GM19395 (cell line): ENCODE results near the gene HDAC4.

Experiments
- ATAC-seq: cut with Tn5 transposase; IDR thresholded peaks from one replicate; pipeline ENCODE4 v1.9.1; 2021; ENCODE audit warnings: mild to moderate bottlenecking, moderate library complexity; ENCODE audit not compliant: unreplicated experiment

Gene HDAC4

DNA sequence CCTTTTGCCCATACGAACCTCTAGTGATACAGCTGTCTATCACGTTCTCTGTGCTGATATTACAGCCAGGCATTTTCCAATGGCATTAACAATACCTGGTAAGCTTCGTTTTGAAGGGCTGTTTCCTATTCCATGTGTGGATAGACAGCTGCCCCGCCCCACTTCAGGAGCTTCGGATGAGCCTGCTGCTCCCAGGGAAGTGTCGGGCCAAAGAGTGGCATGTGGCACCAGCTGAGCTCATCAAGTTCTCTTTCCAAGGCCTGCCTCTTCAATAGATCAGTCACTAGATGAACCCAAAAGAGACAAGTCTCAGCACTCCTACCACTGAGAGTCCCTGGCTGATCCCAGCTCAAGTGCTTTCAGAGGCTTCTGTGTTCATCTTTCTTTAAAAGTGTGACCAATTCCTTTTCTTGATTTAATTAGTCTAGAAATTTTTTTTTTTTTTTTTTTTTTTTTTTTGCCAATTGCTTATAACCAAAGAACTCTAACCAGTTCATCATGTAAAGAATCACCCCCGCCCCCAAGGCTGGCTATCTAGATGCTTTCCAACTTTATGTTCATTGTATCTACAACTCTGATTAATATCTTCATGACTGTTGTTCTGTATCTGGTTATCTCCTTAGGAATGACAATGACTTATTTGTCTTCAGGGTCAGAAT, 46.6 kb downstream of the HDAC4 start:
- ATAC-seq, result no peak

DNA sequence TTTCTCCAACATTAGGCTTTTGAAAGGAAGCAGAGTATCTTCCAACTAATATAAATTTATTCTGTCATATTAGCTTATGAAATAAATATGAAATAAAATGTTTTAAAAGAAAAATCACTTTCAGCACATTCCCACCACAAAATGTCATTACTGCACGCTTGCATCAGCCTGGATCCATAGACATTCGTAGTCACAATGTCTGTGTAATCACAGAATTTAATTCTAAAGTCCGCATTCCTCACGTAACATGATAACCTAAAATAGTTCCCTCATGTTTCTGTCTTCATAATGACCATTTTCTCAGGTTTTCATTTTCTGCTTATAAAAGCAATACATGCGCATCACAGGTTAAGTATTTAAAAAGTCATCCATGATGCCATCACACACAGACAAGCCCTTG, 47.1 kb downstream of the HDAC4 start:
- no peak for ATAC-seq

DNA sequence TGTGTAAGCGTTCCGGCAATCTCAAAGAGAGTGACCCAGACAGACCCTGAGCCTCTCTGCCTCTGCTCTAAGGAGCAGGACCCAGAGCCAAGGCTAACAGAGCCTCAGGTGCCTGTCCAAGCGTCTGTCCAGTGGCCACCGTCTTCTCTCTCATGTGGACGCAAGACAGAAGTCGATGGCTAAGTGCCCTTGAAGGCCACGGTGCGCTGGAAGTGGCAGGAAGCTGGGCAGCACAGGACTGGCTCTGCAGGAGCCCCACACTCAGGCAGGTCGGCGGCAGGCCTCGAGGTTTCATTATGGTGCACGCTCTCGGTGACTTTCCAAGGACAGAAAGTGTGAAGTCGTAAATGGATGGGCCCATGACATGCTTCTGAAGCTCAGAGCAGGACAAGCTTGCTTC, 49.1 kb downstream of the HDAC4 start:
- ATAC-seq, result no peak

DNA sequence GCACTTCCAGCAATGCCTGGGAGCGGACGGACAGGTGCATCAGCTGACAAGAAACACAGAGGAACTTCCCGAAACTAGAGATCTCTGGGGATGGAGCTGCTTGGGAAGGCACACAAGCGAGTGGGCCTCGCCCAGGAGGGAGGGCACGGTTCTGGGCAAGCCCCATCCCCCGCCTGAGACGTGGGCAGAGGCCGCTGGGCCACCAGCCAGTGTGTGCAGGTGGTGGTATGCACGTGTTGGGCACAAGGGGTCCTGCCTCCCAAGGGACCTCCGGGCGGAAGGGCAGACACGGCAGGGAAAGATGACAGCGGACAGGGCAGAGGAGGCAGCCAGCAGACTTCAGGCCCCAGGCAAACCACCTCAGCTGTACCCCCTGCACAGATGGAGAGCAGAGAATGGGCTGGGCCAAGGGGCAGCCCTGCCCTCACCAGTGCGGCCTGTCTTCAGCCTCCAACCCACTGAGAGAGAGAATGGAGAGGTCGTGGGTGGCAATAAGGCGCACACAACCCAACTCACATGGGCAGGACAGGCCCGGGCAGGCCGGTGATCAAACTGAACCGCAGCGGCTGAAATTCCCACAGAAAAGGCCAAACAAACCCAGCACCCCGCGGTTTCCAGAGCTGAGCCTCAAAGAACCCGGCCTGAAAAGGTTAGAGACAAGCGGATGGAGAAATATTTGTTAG, 51.2 kb downstream of the HDAC4 start:
- ATAC-seq, result no peak

DNA sequence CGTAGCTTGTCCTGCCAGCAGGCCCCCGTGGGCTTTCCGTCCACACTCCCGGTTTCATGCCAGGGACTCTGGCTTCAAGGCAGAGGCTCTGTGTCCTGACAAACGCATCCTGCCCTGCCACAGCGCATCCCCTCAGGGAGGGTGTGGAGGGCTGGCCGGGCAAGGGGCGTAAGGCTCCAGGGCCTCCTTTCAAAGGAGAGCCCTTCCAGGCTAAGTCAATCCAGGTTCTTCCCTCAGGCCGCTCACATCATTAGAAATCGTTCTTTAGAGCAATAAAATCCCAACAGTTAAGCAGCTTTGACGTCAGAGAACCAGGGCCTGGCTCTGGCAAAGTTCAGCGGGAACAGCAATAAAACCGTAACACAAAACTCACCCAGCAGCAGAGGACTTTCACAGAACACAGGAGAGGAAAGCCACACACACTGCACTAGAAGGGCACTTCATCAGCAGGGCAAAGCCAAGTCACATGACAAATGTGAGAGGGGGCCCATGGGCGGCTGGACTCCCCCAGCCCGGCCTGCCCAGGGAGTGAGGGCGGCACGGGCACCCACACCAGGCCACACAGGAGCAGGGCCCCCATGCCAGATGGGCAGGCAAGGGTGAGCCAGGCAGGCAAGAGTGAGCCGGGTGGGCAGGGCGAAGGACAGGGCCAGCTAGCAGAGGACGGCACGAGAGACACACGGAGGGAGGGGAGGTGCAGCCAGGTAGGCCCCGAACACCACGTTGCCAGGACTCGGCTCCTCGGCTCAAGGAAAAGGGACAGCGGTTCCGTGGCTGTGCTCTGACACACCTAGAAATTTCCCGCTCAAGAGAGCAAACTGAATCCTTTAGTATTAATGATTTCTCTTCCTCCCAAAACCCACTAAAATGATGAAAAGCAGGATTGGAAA, 52.0 kb downstream of the HDAC4 start:
- ATAC-seq, result no peak

DNA sequence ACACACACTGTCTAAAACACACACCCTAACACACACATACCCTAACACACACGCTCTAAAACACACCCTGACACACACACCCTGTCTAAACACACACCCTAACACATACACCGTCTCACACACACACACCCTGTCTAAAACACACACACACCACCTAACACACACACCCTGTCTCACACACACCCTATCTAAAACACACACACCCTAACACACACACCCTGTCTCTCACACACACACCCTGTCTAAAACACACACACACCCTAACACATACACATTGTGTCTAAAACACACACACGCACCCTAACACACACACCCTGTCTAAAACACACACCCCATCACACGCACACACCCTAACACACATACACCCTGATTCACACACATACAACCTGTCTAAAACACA, 54.1 kb downstream of the HDAC4 start:
- ATAC-seq, result no peak

DNA sequence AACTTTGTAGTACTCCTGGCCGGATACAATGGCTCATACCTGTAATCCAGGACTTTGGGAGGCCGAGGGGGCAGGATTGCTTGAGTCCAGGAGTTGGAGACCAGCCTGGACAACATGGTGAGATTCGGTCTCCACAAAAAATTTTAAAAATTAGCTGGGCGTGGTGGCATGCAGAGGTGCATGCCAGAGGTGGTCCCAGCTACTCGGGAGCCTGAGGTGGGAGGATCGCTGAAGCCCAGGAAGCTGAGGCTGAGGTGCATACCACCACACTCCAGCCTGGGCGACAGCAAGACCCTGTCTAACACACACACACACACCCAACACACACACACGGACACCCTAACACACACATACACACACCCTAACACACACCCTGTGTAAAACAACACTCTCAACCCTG, 55.6 kb downstream of the HDAC4 start:
- ATAC-seq, result no peak

DNA sequence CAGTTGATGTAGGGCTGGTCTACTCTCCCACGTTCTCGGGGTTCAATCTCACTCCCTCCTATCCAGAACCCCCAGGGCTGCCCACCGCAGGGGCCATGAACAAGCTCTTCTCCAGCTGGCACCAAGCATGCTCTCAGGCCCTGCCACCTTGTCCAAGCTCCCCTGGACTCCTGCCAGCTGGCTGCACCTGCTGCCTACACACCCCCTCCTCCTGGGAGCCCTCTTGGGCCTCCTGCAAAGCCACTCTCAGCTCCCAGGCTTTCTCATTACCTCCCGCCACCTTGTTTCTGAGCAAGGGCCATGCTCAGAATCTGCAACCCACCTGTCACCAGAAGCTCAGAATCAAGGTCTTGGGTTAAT, 56.0 kb downstream of the HDAC4 start:
- no peak for ATAC-seq

DNA sequence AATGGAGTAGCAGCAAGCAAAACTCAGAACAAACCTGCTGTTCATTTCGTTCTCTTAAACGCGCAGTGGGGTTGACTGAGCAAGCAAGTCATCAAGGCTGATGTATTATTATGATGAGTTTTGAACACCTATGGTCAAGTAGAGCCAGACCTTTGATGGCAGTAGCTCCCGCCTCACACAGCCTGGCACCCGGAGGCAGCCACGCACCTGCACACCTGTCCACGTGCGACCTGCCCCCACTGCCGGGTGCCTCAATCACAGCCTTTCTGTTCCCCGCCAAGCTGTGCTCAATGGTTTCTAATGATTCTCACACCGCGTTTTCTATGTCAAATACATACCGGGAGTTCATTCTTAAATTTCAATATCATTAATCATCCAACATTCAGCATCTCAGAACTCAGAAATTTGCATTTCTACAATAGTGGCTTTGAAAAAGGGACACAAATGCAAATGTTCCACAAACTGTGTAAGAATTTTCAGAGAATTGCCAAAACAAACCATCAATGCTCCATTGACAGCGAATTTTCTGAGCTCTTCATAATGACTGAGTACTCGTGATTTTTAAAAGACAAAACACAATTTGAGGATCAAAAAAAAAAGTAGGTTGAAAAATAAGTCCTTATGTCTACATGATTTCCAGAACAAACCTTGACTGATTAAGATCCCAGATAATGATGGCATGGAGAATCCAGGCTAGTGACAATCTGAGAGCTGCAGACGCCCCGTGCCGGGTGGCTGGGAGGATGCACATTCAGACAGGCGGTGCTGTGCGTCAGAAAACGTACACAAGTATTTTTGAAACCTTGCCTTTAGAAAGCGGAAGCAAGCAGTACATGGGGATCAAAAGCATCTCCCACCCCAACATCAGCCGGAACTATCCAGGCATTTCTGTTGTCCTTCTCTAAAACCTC, 56.6 kb downstream of the HDAC4 start:
- ATAC-seq, result no peak

DNA sequence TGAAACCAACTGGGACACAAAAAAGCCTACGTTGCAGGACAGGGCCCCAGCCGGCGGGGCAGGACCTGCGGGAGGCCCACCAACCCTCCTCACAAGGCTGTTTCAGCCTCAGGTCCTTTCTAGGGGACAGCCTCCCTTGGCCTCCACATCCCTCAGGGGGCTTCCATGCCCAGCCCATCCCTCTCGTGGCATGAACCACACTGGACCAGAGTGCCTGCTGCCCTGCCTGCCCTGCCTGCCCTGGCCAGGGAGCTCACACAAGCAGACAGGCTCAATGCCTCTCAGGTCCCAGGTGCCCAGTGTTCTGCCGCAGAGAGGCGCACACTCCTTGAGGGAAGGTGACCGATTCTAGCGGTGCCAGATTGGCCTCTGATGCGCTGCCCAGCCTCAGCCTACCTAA, 57.4 kb downstream of the HDAC4 start:
- ATAC-seq, result no peak

DNA sequence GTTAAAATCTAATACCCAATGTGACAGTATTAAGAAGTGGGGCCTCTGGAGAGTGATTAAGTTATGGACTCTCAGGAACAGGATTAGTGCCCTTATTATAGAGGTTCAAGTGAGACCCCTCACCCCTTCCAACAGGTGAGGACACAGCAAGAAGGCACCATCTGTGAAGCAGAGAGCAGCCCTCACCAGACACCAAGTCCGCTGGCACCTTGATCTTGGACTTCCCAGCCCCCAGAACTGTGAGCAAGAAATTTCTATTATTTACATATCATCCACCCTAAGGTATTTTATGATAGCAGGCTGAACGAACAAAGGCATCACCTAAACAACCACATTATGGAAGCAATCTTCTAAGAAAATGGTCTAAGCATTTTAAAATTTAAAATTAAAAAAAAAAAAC, 59.0 kb downstream of the HDAC4 start:
- no peak for ATAC-seq

DNA sequence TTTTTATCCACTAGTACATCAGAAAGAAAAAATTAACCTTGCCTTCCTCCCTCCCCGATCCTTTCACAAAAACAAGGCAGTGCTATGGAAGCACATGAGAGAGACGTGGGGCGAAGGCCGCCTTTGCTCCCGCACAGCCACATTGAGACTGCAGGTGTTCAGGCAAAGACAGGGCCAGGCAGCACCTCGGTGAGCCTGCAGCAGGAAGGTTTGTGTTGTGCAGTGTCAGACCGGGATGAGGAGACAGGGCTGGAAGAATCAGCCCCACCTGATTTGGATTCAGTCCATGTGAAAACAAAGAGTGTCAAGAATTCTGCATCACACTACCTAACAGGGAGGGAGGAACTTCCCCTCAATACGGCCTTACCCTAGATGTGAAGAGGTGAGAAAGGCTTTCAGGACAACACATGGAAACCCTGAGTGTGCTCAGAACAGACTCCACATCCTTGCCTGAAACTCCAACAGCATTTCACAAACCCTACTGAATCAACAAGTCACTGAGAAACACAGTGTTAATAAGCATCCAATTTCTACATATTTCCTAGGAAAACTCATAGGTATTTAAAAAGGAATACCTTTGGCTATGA, 59.6 kb downstream of the HDAC4 start:
- no peak for ATAC-seq

DNA sequence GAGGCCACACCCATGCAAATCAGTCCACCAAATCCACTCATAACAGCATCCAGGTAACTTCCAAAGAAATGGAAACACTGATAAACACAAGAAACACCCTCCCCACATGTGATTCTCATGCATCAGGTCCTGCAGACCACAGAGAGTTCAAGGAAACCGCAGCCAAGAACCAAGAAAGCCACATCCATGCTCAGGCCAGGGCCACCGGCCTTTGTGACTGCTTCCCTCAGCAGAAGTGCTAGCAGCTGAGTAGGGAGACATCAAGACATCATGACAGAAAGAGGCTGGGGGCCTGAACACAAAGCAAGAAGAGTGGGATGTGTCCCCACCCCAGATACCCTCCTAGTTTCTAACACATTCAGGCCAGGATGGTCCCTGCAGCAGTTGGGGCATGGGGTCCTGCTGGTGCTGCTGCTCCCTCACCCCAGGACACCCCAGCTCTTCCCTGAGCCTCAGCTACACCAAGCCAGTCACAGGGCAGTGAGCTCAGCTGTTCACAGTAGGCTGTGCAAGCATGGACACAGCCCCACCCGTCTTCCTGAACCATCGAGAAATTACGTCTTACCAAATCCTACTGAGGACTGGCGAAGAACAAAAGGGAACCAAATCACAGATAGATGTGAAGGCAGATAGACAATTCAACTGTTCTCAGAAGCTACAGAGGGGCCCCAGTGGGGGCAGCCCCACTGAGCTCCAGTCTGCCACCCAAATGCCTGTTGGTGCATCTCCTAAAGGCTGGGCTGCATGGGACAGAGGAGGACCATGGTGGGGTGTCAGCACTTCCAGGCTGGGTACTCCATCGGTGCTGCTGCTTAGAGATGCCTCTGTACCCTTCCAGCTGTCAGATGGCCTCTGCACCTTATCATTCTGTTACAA, 60.9 kb downstream of the HDAC4 start:
- ATAC-seq, result peak; percentile 75

DNA sequence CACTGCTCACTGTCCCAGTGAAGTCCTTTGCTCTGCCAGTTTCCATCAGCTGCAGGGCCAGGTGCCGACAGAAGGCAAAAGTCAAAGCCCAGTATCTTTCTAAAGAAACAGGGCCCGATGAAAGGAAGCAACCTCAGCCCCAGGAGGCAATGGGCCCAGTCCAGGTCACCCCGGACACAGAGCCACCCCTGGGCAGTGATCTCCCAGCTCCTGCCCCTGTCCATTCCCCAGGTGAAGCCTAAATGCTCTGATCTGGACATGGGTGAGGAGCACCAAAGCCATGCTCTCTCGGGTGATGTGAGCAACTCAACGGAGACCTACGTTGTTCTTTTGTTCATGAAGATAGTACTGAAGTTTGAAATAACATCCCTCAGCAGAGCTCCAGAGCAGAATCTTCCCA, 61.6 kb downstream of the HDAC4 start:
- no peak for ATAC-seq

DNA sequence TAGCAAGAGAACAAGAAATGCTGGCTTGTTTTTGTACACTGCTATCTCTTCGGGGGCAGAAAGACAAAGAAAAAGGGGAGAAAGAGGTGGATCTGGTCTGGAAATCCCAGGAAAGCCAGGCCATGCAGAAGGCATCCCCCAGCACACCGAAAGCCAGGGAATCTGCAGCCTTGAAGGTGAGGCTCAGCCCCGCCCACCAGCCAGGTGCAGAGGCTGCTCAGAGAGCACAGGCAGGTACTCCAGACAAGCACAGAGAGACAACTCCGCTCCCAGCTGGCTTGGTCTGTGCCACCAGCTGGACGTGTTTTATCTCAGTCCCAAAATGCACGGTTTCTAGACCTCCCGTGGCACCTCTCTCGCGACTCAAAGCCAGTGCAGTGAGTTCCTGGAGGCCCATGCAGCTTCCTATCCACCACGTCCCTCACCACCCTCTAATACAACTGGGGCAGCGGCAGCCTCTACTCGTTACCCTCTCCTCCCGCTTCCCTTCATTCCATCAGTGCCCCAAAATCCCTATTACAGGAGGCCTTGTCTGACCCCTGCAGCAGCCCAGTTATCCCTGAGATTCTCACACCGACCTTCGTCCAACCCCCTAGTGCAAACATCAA, 62.8 kb downstream of the HDAC4 start:
- no peak for ATAC-seq

DNA sequence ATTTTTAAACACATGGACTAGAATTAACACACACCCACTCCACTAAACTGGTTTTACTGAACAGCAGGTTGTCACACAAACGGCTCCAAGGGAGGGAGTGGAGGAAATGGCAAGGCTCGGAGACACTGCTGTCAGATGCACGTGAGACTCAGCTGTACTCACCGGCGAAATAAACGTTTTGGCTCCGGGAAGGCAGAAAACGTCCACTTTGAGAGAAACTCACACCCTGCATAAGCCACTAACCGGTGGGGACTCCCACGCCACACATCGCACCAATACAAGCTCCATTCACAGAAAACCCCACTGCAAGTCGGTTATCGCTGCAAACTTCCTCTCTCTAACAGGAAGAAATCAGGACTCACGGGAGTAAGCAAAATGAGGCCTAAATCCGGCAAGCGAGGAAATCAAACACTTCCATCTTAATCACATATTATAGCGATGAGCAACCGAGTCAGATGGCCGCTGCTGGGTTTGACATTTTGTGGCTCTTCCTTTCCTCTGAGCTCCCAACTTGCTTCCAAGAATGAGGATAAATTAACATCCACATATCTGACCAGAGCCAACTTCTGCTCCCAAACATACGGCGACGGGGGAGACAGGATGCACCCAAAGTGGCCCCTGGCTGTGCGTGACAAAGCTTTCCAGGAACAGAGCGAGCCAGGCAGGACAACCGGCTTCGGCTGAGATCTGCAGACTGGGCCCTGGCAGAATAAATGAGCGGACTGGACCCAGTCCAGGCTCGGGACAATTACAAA, 63.5 kb downstream of the HDAC4 start:
- ATAC-seq, result no peak

DNA sequence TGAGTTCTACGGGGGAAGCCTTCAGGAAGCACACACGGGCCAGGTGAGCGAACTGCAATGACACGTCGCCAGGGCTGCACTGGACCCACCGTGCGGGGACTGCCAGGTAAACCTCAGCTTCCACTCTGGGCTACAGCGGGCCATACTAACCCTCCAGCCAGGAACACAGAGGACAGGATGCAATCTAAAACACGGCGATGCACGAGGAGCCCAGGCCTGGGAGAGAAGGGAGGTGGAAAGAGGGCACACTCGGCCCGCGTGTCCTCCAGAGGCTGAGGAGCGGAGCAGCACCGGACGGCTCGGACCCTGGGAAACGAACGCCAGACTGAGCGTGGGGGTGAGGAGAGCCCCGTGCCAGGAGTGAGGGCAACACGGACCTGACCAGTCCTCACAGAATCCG, 69.3 kb downstream of the HDAC4 start:
- no peak for ATAC-seq

DNA sequence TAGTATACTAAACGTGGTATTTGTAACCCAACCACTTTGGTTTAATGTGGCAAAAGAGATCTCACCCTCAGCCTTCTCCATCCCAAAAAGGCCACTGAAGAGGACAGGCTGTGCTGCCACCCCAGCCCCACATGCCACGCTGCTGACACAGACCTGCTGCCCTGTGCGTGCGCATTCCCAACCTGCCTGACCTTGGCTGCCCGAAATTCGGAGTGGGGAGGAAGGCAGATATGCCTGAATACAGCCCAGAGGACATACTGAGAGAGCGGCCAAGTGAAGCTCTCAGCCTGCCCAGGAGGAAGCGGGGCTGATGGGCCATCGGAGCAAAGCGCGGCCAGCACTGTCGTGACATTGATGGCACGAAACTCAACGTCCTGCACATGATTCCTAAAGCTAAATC, 70.0 kb downstream of the HDAC4 start:
- ATAC-seq, result no peak
